SK-N-MC (cell line): Measurements from ENCODE around the gene BLNK.

ENCODE experiments used
- EZH2 ChIP-seq: fragments of 200-600 bp; sonication (generic); IDR thresholded peaks from one replicate; pipeline ENCODE4 v1.6.1; 2017; ENCODE audit warnings: antibody characterized with exemption
- POLR2AphosphoS5 ChIP-seq: IDR thresholded peaks from 2 replicates; pipeline ENCODE4 v1.6.1; 2012; ENCODE audit warnings: mild to moderate bottlenecking, low read depth, low read length, borderline replicate concordance

DNA sequence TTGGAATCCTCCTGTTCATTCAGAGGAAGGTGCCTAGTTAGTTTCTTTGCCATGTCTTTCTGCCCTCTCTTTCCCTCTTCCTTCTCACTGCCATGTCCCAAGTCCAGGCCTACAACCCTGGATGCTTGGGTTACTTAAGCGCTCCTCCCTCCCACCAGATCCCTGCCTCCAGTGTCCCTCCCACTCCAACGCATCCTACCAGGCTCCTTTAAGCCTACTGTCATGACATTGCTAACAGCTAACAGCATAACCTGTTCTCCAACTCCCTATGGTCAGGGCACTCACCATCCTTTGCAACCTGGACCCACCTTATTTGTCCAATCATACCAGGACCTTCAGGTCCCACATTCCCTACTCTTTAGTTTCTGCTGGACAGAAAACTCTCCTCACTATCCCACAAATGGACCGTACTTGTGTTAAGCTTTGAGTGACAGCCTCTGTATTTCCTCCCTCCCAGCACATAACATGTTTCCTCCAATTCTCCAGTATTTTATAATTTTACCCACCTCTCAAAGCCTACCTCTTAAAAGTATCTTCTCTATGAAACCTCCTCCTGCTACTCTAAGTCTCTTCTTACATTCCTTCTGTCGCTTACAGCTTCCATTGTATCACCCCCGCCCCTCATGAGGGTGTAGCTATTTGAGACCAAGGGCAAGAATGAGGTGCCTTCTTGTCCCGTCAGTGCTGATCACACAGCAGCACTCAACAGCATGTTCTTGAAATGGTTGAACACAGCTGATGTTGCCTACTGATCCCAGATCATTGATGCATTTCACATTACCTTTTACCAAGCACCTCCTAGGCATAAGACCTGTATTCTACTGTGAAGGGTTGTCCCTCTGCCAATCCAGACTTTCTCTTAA lies 1.7 kb downstream of the BLNK start:
- TF ChIP-seq POLR2AphosphoS5: no peak
- no peak for TF ChIP-seq EZH2
